Measurements from ENCODE around the gene PREP. TPM values are rescaled to one million over a fixed set of nuclear protein-coding genes. Genes with fewer than 3 reads are reported as not detected.

Gene PREP
- total and polyA plus RNA-seq, 12 donors = 11.7 to 37.1 (median 17.7) TPM

GRCh38 chr6:105317607-105318533, 85.0 kb downstream of the PREP start:
- H3K4me1 ChIP-seq (replicated peaks in 1 of 2) = no peaks in the 10 kb centered on the region
- WGBS, 4 donors = 88 to 98% (median 97%) methylated on average over 6 of the region's 6 CpGs
- TF ChIP-seq CTCF (IDR thresholded peaks at IDR 0.05) (peak in 3 of 6 experiments; percentile 25 to 33 (median 32)), POLR2A (IDR thresholded peaks at IDR 0.05) (no peak)

GRCh38 chr6:105313211-105313610, 89.7 kb downstream of the PREP start:
- Histone ChIP-seq H3K4me1 (replicated peaks in 1 of 2) (no peaks in the 10 kb centered on the region), H3K27ac (no peak overlapping the region), H3K36me3 (replicated peaks in 1 of 2) (no peaks in the 10 kb centered on the region), H3K9me3 (replicated peaks in 1 of 3) (no peaks in the 10 kb centered on the region), H3K4me3 (no peak overlapping the region), H3K27me3 (no peaks in the 10 kb centered on the region)
- no peak for DNase-seq
- TF ChIP-seq POLR2A (IDR thresholded peaks at IDR 0.05) = no peak
- no peak for TF ChIP-seq CTCF (IDR thresholded peaks at IDR 0.05)
- intact Hi-C loops (cut with DNase I) = no loop called here
- 83 to 93% (median 85%) methylated on average over 4 of the region's 4 CpGs for whole genome bisulfite sequencing, 4 donors

More at GRCh38 chr6:105317607-105318533, 85.0 kb downstream of the PREP start:
- Histone ChIP-seq H3K9me3 (replicated peaks in 1 of 3) (no peaks in the 10 kb centered on the region), H3K27me3 (no peaks in the 10 kb centered on the region), H3K36me3 (replicated peaks in 1 of 2) (peaks cover 0 to 10% of the 10 kb centered on the region in 2 donors), H3K27ac (no peak overlapping the region), H3K4me3 (no peak overlapping the region)
- peak in 1 of 7 donors; percentile 26 for DNase-seq
- intact Hi-C loops (cut with DNase I) = no loop called here

- TF ChIP-seq CTCF (IDR thresholded peaks at IDR 0.05) (no peak), POLR2A (IDR thresholded peaks at IDR 0.05) (no peak)
- Histone ChIP-seq H3K27ac (no peak overlapping the region), H3K9me3 (replicated peaks in 1 of 3) (no peaks in the 10 kb centered on the region), H3K4me3 (no peak overlapping the region), H3K36me3 (replicated peaks in 1 of 2) (no peaks in the 10 kb centered on the region), H3K4me1 (replicated peaks in 1 of 2) (no peaks in the 10 kb centered on the region), H3K27me3 (no peaks in the 10 kb centered on the region)
- 91 to 94% (median 92%) methylated on average over 3 of the region's 3 CpGs for WGBS, 4 donors
- intact Hi-C loops (cut with DNase I) = no loop called here
- no peak for DNase-seq
Measured at GRCh38 chr6:105310947-105311346, 91.9 kb downstream of the PREP start.

GRCh38 chr6:105310371-105310770, 92.5 kb downstream of the PREP start:
- H3K27me3 ChIP-seq = no peaks in the 10 kb centered on the region
- H3K27ac ChIP-seq = no peak overlapping the region
- H3K4me1 ChIP-seq (replicated peaks in 1 of 2) = no peaks in the 10 kb centered on the region
- no peak overlapping the region for H3K4me3 ChIP-seq
- TF ChIP-seq CTCF (IDR thresholded peaks at IDR 0.05) = no peak
- TF ChIP-seq POLR2A (IDR thresholded peaks at IDR 0.05) = no peak
- no peak for DNase-seq
- intact Hi-C loops (cut with DNase I) = no loop called here
- no peaks in the 10 kb centered on the region for H3K9me3 ChIP-seq (replicated peaks in 1 of 3)
- WGBS, 4 donors = 70 to 90% (median 83%) methylated on average over 1 of the region's 1 CpG
- H3K36me3 ChIP-seq (replicated peaks in 1 of 2) = no peaks in the 10 kb centered on the region
